ENCODE measurements around the gene MECP2. TPM values are rescaled to one million over a fixed set of nuclear protein-coding genes. Genes with fewer than 3 reads are reported as not detected.

The MECP2 gene
- total and polyA plus RNA-seq, 10 of the 15 experiments (the other 5 are each of a cell fraction or from before 2014, with no cell fraction given) = 1.3 to 32.7 (median 13.7) TPM

DNA sequence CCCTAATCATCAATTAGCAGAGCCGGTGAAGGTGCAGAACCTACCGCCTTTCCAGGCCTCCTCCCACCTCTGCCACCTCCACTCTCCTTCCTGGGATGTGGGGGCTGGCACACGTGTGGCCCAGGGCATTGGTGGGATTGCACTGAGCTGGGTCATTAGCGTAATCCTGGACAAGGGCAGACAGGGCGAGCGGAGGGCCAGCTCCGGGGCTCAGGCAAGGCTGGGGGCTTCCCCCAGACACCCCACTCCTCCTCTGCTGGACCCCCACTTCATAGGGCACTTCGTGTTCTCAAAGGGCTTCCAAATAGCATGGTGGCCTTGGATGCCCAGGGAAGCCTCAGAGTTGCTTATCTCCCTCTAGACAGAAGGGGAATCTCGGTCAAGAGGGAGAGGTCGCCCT is 43.2 kb upstream of the MECP2 start:
- H2AFZ ChIP-seq (ENCODE audit: control insufficient read depth, low read depth, low read length) = no peak overlapping the region
- RAD21 ChIA-PET (ENCODE audit: unreplicated experiment) = no interaction called here
- H3K27ac ChIP-seq (ENCODE audit: control insufficient read depth, insufficient read depth) = no peak overlapping the region
- H3K79me2 ChIP-seq (ENCODE audit: control insufficient read depth, insufficient read depth, low read length) = no peaks in the 10 kb centered on the region
- H3K9me3 ChIP-seq (replicated peaks; ENCODE audit: control insufficient read depth, insufficient read depth, low read length) = no peaks in the 10 kb centered on the region; the same call in 2 of the 3 replicates
- H3K4me3 ChIP-seq = no peak overlapping the region
- no peak for FAIRE-seq
- SMC1A ChIA-PET (ENCODE audit: uncharacterized antibody, unreplicated experiment) = no interaction called here
- no peak for TF ChIP-seq ZBED1 (IDR thresholded peaks at IDR 0.05; ENCODE audit: borderline replicate concordance)
- TF ChIP-seq BRCA1 (IDR thresholded peaks at IDR 0.05; ENCODE audit: low read depth, low read length) = no peak
- no peak for TF ChIP-seq CHD4 (IDR thresholded peaks at IDR 0.05)
- TF ChIP-seq ETV6 (conservative IDR thresholded peaks at IDR 0.05 in 1 of 2, IDR thresholded peaks at IDR 0.05 in 1 of 2; ENCODE audit: borderline replicate concordance in 1 of 2, low read depth in 1 of 2) = no peak
- TF ChIP-seq FOS (IDR thresholded peaks at IDR 0.05; ENCODE audit: borderline replicate concordance, extremely low read depth, insufficient read length) = no peak
- TF ChIP-seq WRNIP1 (IDR thresholded peaks at IDR 0.05; ENCODE audit: borderline replicate concordance, low read depth, low read length) = no peak
- TF ChIP-seq, protein P1, sequence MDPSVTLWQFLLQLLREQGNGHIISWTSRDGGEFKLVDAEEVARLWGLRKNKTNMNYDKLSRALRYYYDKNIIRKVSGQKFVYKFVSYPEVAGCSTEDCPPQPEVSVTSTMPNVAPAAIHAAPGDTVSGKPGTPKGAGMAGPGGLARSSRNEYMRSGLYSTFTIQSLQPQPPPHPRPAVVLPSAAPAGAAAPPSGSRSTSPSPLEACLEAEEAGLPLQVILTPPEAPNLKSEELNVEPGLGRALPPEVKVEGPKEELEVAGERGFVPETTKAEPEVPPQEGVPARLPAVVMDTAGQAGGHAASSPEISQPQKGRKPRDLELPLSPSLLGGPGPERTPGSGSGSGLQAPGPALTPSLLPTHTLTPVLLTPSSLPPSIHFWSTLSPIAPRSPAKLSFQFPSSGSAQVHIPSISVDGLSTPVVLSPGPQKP (IDR thresholded peaks at IDR 0.05; ENCODE audit: low read depth, low read length) = no peak
- TF ChIP-seq SIN3A (IDR thresholded peaks at IDR 0.05; ENCODE audit: low read depth, low read length) = no peak
- TF ChIP-seq ZZZ3 (IDR thresholded peaks at IDR 0.05; ENCODE audit: control insufficient read depth, insufficient read length, low read depth) = no peak
- TF ChIP-seq HCFC1 (IDR thresholded peaks at IDR 0.05; ENCODE audit: low read length) = no peak
- TF ChIP-seq TAF1 (IDR thresholded peaks at IDR 0.05; ENCODE audit: borderline replicate concordance, low read depth, low read length) = no peak
- no peak for TF ChIP-seq EED (IDR thresholded peaks at IDR 0.05; ENCODE audit: low read depth)
- TF ChIP-seq NR2C1 (IDR thresholded peaks at IDR 0.05) = no peak
- no peak for TF ChIP-seq MTA3 (IDR thresholded peaks at IDR 0.05; ENCODE audit: borderline replicate concordance, low read length)
- TF ChIP-seq CHD2 (IDR thresholded peaks at IDR 0.05; ENCODE audit: borderline replicate concordance, low read depth, low read length) = no peak
- TF ChIP-seq SMC3 (IDR thresholded peaks at IDR 0.05; ENCODE audit: borderline replicate concordance, low read length) = no peak
- no peak for TF ChIP-seq MYB (IDR thresholded peaks at IDR 0.05; ENCODE audit: borderline replicate concordance, low read depth, low read length)
- no peak for TF ChIP-seq POLR2A (IDR thresholded peaks at IDR 0.05; ENCODE audit: low read depth, low read length)
- no peak overlapping the region for H3K9ac ChIP-seq (ENCODE audit: control insufficient read depth, insufficient read depth, low read length)
- no TSS peak for BruUV-seq (replicated peaks)
- DNase-seq (ENCODE audit: low read depth, low spot score) = no peak
- 49% methylated on average over 10 of the region's 10 CpGs for WGBS (ENCODE audit: insufficient coverage, insufficient replicate concordance, low lambda C conversion rate, missing lambda C conversion rate)
- CTCF ChIA-PET = no interaction called here
- no peaks in the 10 kb centered on the region for H3K36me3 ChIP-seq (ENCODE audit: control insufficient read depth in 2 of 2, insufficient read depth in 2 of 2, low read length in 1 of 2)
- no peak for ATAC-seq
- no peaks in the 10 kb centered on the region for H4K20me1 ChIP-seq (ENCODE audit: control insufficient read depth, insufficient read depth)
- H3K4me1 ChIP-seq (ENCODE audit: control insufficient read depth, insufficient read depth, low read length) = no peaks in the 10 kb centered on the region
- no peak overlapping the region for H3K4me2 ChIP-seq (ENCODE audit: control insufficient read depth, insufficient read depth)
- in situ Hi-C loops (cut with MboI) = loop anchor here (25.0 kb wide), 3 partner anchors 172 to 1272 kb away; partner anchors contain the start of genes G6PD and IKBKG
- H3K27me3 ChIP-seq (replicated peaks in 1 of 2; ENCODE audit: control insufficient read depth in 2 of 2, insufficient read depth in 2 of 2, low read length in 1 of 2) = no peaks in the 10 kb centered on the region; a peak in 1 of 4 replicates
- POLR2A ChIA-PET = no interaction called here
- intact Hi-C loops (cut with micrococcal nuclease; ENCODE audit: unreplicated experiment) = no loop called here

All from GM12878 (cell line).